Right kidney (tissue), 1 donor: ENCODE results near the gene SLC2A1.

Experiments used
- DNase-seq: peaks from one replicate; pipeline ENCODE4 v3.0.0-alpha.2; 2016

Gene SLC2A1

GRCh38 chr1:42942444-42942843, 16.2 kb downstream of the SLC2A1 start:
- no peak for DNase-seq

DNA sequence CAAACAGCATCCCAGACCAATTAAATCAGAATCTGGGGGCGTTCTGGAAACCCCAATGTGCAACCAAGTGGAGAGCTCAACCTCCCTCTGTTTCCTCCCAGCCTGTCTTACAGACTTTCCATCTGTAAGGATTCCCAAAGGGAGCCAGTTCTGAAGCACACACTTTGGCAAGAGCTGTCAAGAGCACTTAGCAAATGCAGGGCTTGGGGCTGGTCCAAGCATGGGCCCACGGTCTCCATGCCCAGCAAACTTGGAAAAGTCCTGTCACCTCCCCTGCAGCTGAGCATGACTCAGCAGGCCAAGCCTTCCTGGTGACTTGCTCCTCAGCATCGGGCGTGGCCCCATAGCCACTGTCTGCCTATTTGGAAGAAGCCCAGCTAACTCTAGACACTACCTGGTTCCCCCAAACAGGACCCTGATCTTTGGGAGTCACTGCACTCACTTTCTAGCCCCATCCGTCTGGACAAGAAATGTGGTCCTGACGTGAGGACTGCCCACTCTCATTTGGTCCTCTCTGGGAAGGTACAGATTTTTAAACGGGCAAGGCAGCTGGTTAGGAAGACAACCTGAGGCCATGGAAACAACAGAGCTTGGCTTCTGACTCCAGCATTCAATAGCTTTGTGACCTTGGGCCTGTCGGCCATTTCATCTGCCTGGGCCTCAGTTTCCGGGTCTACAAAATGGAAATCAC, 16.9 kb downstream of the SLC2A1 start:
- DNase-seq, result no peak

- DNase-seq, result no peak
Observed at GRCh38 chr1:42940851-42941639, 17.6 kb downstream of the SLC2A1 start.

- DNase-seq, result no peak
Observed at GRCh38 chr1:42938645-42939615, 19.7 kb downstream of the SLC2A1 start.

GRCh38 chr1:42937836-42938644, 20.6 kb downstream of the SLC2A1 start:
- no peak for DNase-seq

GRCh38 chr1:42937141-42937696, 21.4 kb downstream of the SLC2A1 start:
- no peak for DNase-seq

- no peak for DNase-seq
Observed at GRCh38 chr1:42936309-42937078, 22.2 kb downstream of the SLC2A1 start.

DNA sequence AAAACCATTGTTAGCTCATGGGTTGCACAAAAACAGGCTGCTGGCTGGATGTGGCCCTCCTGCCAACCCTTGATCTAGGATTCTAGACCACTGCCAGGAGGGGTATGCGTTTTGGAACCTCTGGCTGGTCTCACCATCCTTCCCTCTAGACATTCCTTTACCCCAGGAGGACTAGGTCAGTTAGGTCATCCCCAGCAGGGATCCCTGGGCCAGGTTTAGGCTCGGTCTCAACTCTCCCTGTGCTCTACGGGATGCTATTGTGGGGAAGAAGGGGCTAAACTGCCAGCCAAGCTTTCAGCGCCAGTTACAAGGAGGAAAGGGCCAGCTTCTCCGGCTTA, 22.7 kb downstream of the SLC2A1 start:
- DNase-seq, result no peak

- no peak for DNase-seq
Observed at GRCh38 chr1:42935313-42935895, 23.3 kb downstream of the SLC2A1 start.

DNA sequence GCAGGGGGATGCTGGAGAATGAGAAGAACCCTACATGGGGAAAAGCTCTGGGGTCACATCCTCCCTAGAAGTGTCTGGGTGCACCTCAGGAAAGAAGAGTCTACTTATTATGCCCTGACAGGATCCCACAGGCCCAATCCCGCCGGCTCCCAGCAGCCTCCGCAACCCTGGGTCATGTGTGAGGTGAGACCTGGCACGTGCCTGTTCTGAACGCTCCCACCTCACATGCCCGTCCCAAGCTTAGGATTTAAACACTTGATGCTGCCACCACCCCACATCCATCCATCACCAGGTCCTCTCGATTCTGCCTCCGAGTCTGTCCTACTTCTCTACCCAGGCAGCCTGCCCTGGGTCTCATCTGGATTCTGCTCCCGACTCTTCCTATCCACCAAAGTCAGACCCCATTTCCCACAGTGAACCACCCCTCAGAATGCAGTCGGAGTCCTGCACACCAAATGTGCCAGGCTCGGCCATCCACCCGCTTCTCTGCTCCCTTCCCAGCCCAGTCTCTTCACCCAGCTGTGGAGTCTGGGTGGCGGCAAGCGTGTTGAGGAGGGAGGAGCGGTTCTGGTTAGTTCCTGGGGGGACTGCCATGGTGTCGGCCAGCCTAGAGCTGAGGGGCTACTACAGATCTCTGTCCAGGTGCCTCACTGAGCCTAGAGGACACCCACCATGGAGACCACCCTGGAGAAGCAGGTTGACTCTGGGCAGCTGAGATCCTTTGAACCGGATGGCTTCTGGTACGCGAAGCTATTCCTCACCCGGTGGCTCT, 23.9 kb downstream of the SLC2A1 start:
- DNase-seq, result no peak

DNA sequence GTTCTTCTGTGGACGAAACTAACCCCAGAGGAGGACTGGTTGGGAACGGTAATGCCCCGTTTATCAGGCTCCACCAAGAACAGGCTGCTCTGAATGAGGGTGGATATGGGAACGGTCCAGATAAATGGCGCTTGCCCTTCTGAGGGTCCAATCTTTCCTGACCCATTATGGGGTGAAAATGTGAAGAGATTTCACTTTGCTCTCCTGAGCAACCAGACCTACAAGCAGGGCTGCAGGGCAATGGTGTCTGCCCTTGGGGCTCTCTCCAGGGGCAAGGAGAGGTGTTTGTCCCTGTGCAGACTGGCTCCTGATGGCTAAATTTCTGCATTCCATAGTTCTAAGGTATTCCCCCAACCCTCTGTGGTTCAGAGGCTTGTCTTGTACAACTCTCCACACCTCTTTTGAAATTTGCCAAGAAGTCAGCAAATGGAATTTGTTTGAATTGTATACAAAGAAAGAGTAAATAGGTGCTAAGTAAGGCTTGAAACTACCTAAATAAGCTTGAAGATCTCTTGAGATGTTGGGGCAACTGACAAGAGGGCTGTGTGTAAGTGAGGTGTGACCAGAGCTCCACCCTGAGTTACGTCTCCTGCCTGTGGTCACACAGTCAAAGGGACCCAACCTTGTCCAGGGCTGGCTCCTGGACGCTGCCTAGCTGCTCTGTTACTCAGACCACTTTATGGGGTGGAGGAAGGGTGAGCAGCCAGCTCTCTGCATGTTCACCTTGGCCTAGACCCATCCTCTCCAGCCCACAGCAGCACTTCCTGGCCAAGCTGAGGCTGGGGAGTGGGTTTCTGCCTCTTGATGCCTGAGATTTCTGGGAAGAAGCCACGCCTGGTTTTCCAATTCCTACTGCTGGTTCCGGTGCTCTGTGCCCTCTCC, 24.8 kb downstream of the SLC2A1 start:
- no peak for DNase-seq

- no peak for DNase-seq
Observed at GRCh38 chr1:42933060-42933586, 25.5 kb downstream of the SLC2A1 start.

DNA sequence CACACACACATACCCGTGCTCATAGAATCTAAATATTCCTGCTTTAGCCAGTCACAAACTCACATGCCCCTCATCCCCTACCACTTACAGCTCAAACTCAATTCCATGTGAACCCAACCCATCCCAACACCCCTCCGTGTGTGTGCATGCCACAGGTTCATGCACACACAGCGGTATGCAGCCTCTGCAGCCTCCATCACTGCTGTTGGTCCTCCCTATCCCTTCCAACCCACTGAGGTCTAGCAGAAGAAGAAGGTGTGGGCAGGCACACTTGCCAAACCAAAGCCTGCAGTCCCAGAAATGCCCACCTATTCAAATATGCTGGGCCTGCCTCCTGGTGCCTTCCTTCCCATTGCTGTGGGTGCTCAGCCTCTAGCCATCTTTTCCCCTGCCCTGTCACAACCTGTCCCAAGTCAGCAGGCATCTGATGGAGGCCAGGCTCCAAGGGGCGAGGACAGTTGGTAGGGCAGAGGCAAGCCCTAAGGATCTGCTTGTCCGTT, 26.2 kb downstream of the SLC2A1 start:
- DNase-seq, result no peak

- DNase-seq, result peak; percentile 38
Observed at GRCh38 chr1:42931911-42932422, 26.7 kb downstream of the SLC2A1 start.

- no peak for DNase-seq
Observed at GRCh38 chr1:42931108-42931539, 27.5 kb downstream of the SLC2A1 start.

- no peak for DNase-seq
Observed at GRCh38 chr1:42930178-42931107, 28.2 kb downstream of the SLC2A1 start.
